ENCODE results near the gene IRX1. TPM values are rescaled to one million over a fixed set of nuclear protein-coding genes. Genes with fewer than 3 reads are reported as not detected.

The IRX1 gene
- total and polyA plus RNA-seq, 7 donors: not detected

DNA sequence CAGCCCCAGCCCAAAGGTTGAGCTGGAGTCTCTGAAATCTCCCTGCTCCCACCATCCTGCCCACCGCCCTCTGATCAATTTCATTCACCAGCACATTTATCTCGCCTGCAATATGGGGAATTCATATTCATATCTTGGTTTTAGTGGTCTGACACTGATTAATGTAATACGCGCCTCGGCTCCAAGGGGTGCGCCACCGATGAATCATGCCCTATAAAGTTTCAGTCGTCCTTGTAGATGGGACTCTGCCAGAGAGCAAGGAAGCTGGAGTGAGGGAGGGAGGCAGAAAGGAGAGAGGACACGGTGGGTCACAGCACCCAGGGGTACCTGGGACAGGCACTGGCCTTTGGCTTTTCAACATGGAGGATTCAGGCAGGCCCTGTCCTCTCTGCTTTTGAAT, 8.9 kb downstream of the IRX1 start:
- 67 to 73% methylated on average over 9 of the region's 9 CpGs for WGBS, 2 donors
- Histone ChIP-seq H3K9me3 (no peaks in the 10 kb centered on the region), H3K27me3 (peaks cover 41 to 93% (median 70%) of the 10 kb centered on the region in 3 donors), H3K27ac (no peak overlapping the region), H3K4me3 (no peak overlapping the region), H3K4me1 (peaks cover 0 to 32% (median 27%) of the 10 kb centered on the region in 4 donors), H3K36me3 (no peaks in the 10 kb centered on the region)
- no peak for TF ChIP-seq POLR2A (IDR thresholded peaks at IDR 0.05)
- no peak for TF ChIP-seq EP300 (IDR thresholded peaks at IDR 0.05)
- TF ChIP-seq POLR2AphosphoS5 (IDR thresholded peaks at IDR 0.05): no peak
- TF ChIP-seq, protein P1, sequence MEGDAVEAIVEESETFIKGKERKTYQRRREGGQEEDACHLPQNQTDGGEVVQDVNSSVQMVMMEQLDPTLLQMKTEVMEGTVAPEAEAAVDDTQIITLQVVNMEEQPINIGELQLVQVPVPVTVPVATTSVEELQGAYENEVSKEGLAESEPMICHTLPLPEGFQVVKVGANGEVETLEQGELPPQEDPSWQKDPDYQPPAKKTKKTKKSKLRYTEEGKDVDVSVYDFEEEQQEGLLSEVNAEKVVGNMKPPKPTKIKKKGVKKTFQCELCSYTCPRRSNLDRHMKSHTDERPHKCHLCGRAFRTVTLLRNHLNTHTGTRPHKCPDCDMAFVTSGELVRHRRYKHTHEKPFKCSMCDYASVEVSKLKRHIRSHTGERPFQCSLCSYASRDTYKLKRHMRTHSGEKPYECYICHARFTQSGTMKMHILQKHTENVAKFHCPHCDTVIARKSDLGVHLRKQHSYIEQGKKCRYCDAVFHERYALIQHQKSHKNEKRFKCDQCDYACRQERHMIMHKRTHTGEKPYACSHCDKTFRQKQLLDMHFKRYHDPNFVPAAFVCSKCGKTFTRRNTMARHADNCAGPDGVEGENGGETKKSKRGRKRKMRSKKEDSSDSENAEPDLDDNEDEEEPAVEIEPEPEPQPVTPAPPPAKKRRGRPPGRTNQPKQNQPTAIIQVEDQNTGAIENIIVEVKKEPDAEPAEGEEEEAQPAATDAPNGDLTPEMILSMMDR (IDR thresholded peaks at IDR 0.05): no peak
- DNase-seq: no peak
- intact Hi-C loops (cut with DNase I): no loop called here

- peaks cover 0 to 24% (median 20%) of the 10 kb centered on the region in 4 donors for H3K4me1 ChIP-seq
- peaks cover 32 to 83% (median 60%) of the 10 kb centered on the region in 3 donors for H3K27me3 ChIP-seq
- intact Hi-C loops (cut with DNase I): no loop called here
- no peak overlapping the region for H3K27ac ChIP-seq
- no peak overlapping the region for H3K4me3 ChIP-seq
- H3K9me3 ChIP-seq: no peaks in the 10 kb centered on the region
- no peaks in the 10 kb centered on the region for H3K36me3 ChIP-seq
- TF ChIP-seq POLR2A (IDR thresholded peaks at IDR 0.05): no peak
- WGBS, 2 donors: 33 to 59% methylated on average over 32 of the region's 32 CpGs
- no peak for DNase-seq
Measured at GRCh38 chr5:3605298-3606010, 9.8 kb downstream of the IRX1 start.

GRCh38 chr5:3606121-3606831, 10.6 kb downstream of the IRX1 start:
- peaks cover 25 to 75% (median 52%) of the 10 kb centered on the region in 3 donors for H3K27me3 ChIP-seq
- H3K27ac ChIP-seq: no peak overlapping the region
- no peak overlapping the region for H3K4me3 ChIP-seq
- peaks cover 0 to 16% (median 15%) of the 10 kb centered on the region in 4 donors for H3K4me1 ChIP-seq
- intact Hi-C loops (cut with DNase I): no loop called here
- no peaks in the 10 kb centered on the region for H3K36me3 ChIP-seq
- no peaks in the 10 kb centered on the region for H3K9me3 ChIP-seq
- DNase-seq: no peak
- no peak for TF ChIP-seq POLR2A (IDR thresholded peaks at IDR 0.05)
- TF ChIP-seq POLR2AphosphoS5 (IDR thresholded peaks at IDR 0.05): no peak
- TF ChIP-seq, protein P1 (IDR thresholded peaks at IDR 0.05): no peak
- TF ChIP-seq EP300 (IDR thresholded peaks at IDR 0.05): no peak
- WGBS, 2 donors: 7 to 27% methylated on average over 50 of the region's 50 CpGs

DNA sequence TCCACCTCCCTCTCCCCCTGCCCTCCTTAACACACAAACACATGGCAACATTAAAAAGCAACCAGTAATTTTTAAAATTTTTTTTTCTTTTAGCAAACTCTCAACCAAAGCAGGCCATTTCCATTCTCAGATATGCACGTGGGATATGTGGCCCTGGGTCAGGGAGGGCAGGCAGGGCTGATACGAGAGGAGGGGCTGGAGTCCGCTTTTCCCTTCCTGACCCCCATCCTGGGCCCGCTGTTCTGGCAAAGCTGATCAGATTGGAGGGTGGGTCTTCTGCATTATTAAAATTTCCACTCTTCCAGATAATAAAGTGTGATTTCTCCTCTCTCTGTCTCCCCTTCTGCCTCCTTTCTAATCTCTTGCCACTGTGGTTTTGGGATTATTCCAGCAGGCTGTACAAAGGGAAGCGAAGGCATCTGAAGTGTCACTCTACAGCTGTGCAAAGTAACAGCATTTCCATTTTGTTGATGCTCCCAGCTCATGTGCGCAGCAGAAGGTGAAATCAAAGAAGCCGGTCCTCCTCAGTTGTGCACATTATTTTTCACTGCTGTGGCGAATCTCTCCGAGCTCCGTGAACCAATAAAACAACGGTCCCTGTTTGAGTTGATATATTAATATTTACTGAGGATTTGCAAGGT, 12.0 kb downstream of the IRX1 start:
- intact Hi-C loops (cut with DNase I): no loop called here
- DNase-seq: no peak
- Histone ChIP-seq H3K9me3 (no peaks in the 10 kb centered on the region), H3K27ac (no peak overlapping the region), H3K36me3 (no peaks in the 10 kb centered on the region), H3K4me3 (no peak overlapping the region), H3K4me1 (peaks cover 0 to 2% (median 2%) of the 10 kb centered on the region in 4 donors), H3K27me3 (peaks cover 11 to 65% (median 38%) of the 10 kb centered on the region in 3 donors)
- 44 to 56% methylated on average over 11 of the region's 11 CpGs for WGBS, 2 donors
- TF ChIP-seq, protein P1 (IDR thresholded peaks at IDR 0.05): no peak
- no peak for TF ChIP-seq POLR2AphosphoS5 (IDR thresholded peaks at IDR 0.05)
- no peak for TF ChIP-seq POLR2A (IDR thresholded peaks at IDR 0.05)
- TF ChIP-seq EP300 (IDR thresholded peaks at IDR 0.05): no peak

DNA sequence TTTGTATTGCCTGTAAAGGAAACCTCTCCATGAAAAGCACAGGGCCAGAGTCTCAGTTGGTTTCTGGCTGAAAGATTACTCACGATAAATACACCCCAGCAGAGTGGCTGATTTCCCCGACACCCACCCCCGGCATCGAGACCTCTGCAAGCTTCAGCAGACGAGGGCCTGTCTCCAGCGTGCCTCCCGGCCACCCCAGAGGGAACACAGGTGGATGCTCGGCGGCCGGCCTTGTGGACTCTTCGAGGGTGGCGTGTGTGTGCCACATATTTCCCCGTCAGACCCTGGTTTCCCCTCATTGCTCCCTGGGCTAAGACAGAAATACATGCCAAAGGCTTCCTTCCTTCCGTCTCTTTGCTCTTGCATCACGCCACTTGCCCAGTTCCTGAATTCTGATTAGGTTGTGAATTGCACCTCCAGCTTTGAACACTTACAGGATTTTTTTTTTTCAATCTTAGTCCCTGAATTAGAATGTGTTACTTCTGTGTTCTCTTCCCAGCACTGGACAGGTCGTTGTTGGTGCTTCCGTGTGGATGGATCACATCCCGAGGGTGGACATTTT, 13.6 kb downstream of the IRX1 start:
- no peak overlapping the region for H3K27ac ChIP-seq
- no peaks in the 10 kb centered on the region for H3K9me3 ChIP-seq
- TF ChIP-seq POLR2AphosphoS5 (IDR thresholded peaks at IDR 0.05) (no peak), POLR2A (IDR thresholded peaks at IDR 0.05) (no peak)
- TF ChIP-seq, protein P1 (IDR thresholded peaks at IDR 0.05): no peak
- 76 to 77% methylated on average over 18 of the region's 18 CpGs for WGBS, 2 donors
- H3K4me1 ChIP-seq: no peaks in the 10 kb centered on the region
- H3K27me3 ChIP-seq: peaks cover 9 to 49% (median 23%) of the 10 kb centered on the region in 3 donors
- intact Hi-C loops (cut with DNase I): no loop called here
- H3K4me3 ChIP-seq: no peak overlapping the region
- DNase-seq: peak; percentile 29
- H3K36me3 ChIP-seq: no peaks in the 10 kb centered on the region

All from sigmoid colon (tissue), 7 donors.